Measurements from ENCODE around the gene CHD2. TPM values are rescaled to one million over a fixed set of nuclear protein-coding genes. Genes with fewer than 3 reads are reported as not detected.

The CHD2 gene
- total and polyA plus RNA-seq, 10 of the 15 experiments (the other 5 are each of a cell fraction or from before 2014, with no cell fraction given) = 38.1 to 94.7 (median 63.3) TPM

- TF ChIP-seq MLLT1 (IDR thresholded peaks at IDR 0.05) (peak; percentile 37; the same call in 1 of the 2 replicates), PAX8 (IDR thresholded peaks at IDR 0.05) (no peak), SMAD1 (IDR thresholded peaks at IDR 0.05; ENCODE audit: low read depth, partially characterized antibody) (peak; percentile 16), WRNIP1 (IDR thresholded peaks at IDR 0.05; ENCODE audit: borderline replicate concordance, low read depth, low read length) (no peak)
Observed at GRCh38 chr15:92907896-92908712, 8.0 kb downstream of the CHD2 start (continued).

GRCh38 chr15:92908713-92909057, 8.6 kb downstream of the CHD2 start:
- peak overlapping the region; percentile 39; the same call in 1 of the 2 replicates for H3K27ac ChIP-seq (ENCODE audit: control insufficient read depth, insufficient read depth)
- peak overlapping the region; percentile 59; the same call in 1 of the 2 replicates for H3K9ac ChIP-seq (ENCODE audit: control insufficient read depth, insufficient read depth, low read length)
- TF ChIP-seq NR2C2 (IDR thresholded peaks at IDR 0.05; ENCODE audit: borderline replicate concordance, control insufficient read depth, insufficient read length, low read depth) (no peak), CHD1 (IDR thresholded peaks at IDR 0.05; ENCODE audit: low read depth, low read length) (no peak)
- WGBS (ENCODE audit: insufficient coverage, insufficient replicate concordance, low lambda C conversion rate, missing lambda C conversion rate) = 100% methylated on average over 6 of the region's 6 CpGs
- H3K4me2 ChIP-seq (ENCODE audit: control insufficient read depth, insufficient read depth) = peak overlapping the region; percentile 53
- peaks cover 3 to 22% of the 10 kb centered on the region in 2 experiments for H3K36me3 ChIP-seq (ENCODE audit: control insufficient read depth in 2 of 2, insufficient read depth in 2 of 2, low read length in 1 of 2)
- DNase-seq (ENCODE audit: low read depth, low spot score) (no peak), ATAC-seq (no peak), FAIRE-seq (no peak)
- ChIA-PET CTCF (interaction anchor here (0.7 to 3.3 kb wide), 12 partner anchors 9 to 112 kb away, joined by 3 to 36 read pairs (median 8); partner anchors contain the start of gene CHD2), POLR2A (interaction anchor here (0.6 to 11.0 kb wide), 12 partner anchors 9 to 1374 kb away, joined by 3 to 207 read pairs (median 10); partner anchors contain the start of gene CHD2), SMC1A (ENCODE audit: uncharacterized antibody, unreplicated experiment) (interaction anchor here (0.9 to 11.2 kb wide), 11 partner anchors 9 to 111 kb away, joined by 3 to 252 read pairs (median 20); partner anchors contain the start of gene CHD2), RAD21 (ENCODE audit: unreplicated experiment) (interaction anchor here (1.0 to 6.4 kb wide), 13 partner anchors 8 to 111 kb away, joined by 3 to 80 read pairs (median 9); partner anchors contain the start of gene CHD2)
- no peaks in the 10 kb centered on the region for H4K20me1 ChIP-seq (ENCODE audit: control insufficient read depth, insufficient read depth)
- in situ Hi-C loops (cut with MboI) (no loop called here), intact Hi-C loops (cut with micrococcal nuclease; ENCODE audit: unreplicated experiment) (no loop called here)
- no TSS peak for BruUV-seq (replicated peaks)
- H3K9me3 ChIP-seq (replicated peaks; ENCODE audit: control insufficient read depth, insufficient read depth, low read length) = no peaks in the 10 kb centered on the region; the same call in 2 of the 3 replicates
- no peak overlapping the region for H2AFZ ChIP-seq (ENCODE audit: control insufficient read depth, low read depth, low read length)
- peaks cover 99% of the 10 kb centered on the region for H3K79me2 ChIP-seq (ENCODE audit: control insufficient read depth, insufficient read depth, low read length)
- peak overlapping the region; percentile 50 for H3K4me3 ChIP-seq
- H3K4me1 ChIP-seq (ENCODE audit: control insufficient read depth, insufficient read depth, low read length) = peaks cover 27% of the 10 kb centered on the region
- no peaks in the 10 kb centered on the region for H3K27me3 ChIP-seq (replicated peaks in 1 of 2; ENCODE audit: control insufficient read depth in 2 of 2, insufficient read depth in 2 of 2, low read length in 1 of 2)

Measured in GM12878 (cell line).